HG02852 (cell line): ENCODE measurements around the gene NKX1-1.
"Not testable (repeated sequence)": the region's sequence is repeated elsewhere in the genome, so short reads cannot be mapped to it uniquely, and the experiment has no call there.

Source experiments
- ATAC-seq: cut with Tn5 transposase; IDR thresholded peaks from one replicate; pipeline ENCODE4 v1.9.1; 2021; ENCODE audit warnings: mild to moderate bottlenecking, moderate library complexity; ENCODE audit not compliant: unreplicated experiment

Gene NKX1-1

GRCh38 chr4:1375051-1375721 lies 31.1 kb downstream of the NKX1-1 start:
- ATAC-seq: no peak

GRCh38 chr4:1374706-1375045 lies 31.6 kb downstream of the NKX1-1 start:
- no peak for ATAC-seq

GRCh38 chr4:1373892-1374705 lies 32.1 kb downstream of the NKX1-1 start:
- no peak for ATAC-seq

- ATAC-seq: not testable (repeated sequence)
Measured at GRCh38 chr4:1372576-1372975, 33.7 kb downstream of the NKX1-1 start.

GRCh38 chr4:1371176-1372165 lies 34.8 kb downstream of the NKX1-1 start:
- no peak for ATAC-seq

GRCh38 chr4:1370321-1371124 lies 35.7 kb downstream of the NKX1-1 start:
- ATAC-seq: no peak

GRCh38 chr4:1369479-1370079 lies 36.7 kb downstream of the NKX1-1 start:
- ATAC-seq: no peak

- ATAC-seq: no peak
Measured at GRCh38 chr4:1369091-1369450, 37.2 kb downstream of the NKX1-1 start.

- ATAC-seq: no peak
Measured at GRCh38 chr4:1368421-1369090, 37.7 kb downstream of the NKX1-1 start.

- ATAC-seq: no peak
Measured at GRCh38 chr4:1367936-1368289, 38.3 kb downstream of the NKX1-1 start.

- no peak for ATAC-seq
Measured at GRCh38 chr4:1367230-1367935, 38.9 kb downstream of the NKX1-1 start.

GRCh38 chr4:1366371-1367229 lies 39.6 kb downstream of the NKX1-1 start:
- no peak for ATAC-seq

- ATAC-seq: no peak
Measured at GRCh38 chr4:1365271-1366178, 40.7 kb downstream of the NKX1-1 start.

GRCh38 chr4:1364748-1365147 lies 41.5 kb downstream of the NKX1-1 start:
- ATAC-seq: no peak

- ATAC-seq: no peak
Measured at GRCh38 chr4:1364217-1364616, 42.0 kb downstream of the NKX1-1 start.

GRCh38 chr4:1363513-1363912 lies 42.7 kb downstream of the NKX1-1 start:
- ATAC-seq: no peak

- no peak for ATAC-seq
Measured at GRCh38 chr4:1362521-1362920, 43.7 kb downstream of the NKX1-1 start.
